B cell (primary cell): ENCODE data around the gene KLHL7.

ENCODE experiments used
- EZH2 ChIP-seq: IDR thresholded peaks from 2 replicates; pipeline ENCODE4 v1.6.1; 2012; ENCODE audit warnings: borderline replicate concordance, low read depth, mild to moderate bottlenecking, moderate library complexity, low read length; ENCODE audit not compliant: insufficient read depth, poor library complexity, severe bottlenecking
- TF ChIP-seq, protein P1 (sequence below): fragments of 200-600 bp; IDR thresholded peaks from one replicate; pipeline ENCODE4 v1.8.0; 2022; ENCODE audit warnings: antibody characterized with exemption, mild to moderate bottlenecking

DNA sequence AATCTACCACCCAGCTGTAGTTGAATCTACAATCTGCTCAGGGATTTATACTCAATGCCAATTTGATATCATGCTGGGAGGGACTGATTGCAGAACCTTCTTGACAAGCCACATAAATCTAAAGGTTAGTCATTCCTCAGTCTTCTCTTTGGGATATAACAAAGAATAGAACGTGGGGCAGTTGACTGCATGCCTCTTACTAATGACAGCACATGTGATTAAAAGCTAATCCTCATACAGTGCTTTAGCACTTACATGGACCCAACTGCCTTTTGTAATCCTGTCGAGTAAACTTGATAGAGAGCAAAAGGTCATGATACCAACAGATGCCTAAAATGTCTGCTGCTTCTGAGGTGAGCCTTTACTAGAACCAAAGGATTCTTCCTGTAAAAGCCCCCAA lies 12.3 kb downstream of the KLHL7 start:
- no peak for TF ChIP-seq EZH2
- TF ChIP-seq, protein P1, sequence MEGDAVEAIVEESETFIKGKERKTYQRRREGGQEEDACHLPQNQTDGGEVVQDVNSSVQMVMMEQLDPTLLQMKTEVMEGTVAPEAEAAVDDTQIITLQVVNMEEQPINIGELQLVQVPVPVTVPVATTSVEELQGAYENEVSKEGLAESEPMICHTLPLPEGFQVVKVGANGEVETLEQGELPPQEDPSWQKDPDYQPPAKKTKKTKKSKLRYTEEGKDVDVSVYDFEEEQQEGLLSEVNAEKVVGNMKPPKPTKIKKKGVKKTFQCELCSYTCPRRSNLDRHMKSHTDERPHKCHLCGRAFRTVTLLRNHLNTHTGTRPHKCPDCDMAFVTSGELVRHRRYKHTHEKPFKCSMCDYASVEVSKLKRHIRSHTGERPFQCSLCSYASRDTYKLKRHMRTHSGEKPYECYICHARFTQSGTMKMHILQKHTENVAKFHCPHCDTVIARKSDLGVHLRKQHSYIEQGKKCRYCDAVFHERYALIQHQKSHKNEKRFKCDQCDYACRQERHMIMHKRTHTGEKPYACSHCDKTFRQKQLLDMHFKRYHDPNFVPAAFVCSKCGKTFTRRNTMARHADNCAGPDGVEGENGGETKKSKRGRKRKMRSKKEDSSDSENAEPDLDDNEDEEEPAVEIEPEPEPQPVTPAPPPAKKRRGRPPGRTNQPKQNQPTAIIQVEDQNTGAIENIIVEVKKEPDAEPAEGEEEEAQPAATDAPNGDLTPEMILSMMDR, result no peak
